LNCaP clone FGC (cell line): Measurements from ENCODE around the gene B4GALT1.

Experiments
- DNase-seq: peaks from one replicate; pipeline ENCODE4 v3.0.0-alpha.2; 2011; ENCODE audit warnings: low read depth
- H3K4me3 ChIP-seq: 2 replicates; pipeline ENCODE4 v1.5.1; 2011; ENCODE audit warnings: mild to moderate bottlenecking, low read depth, low read length, control low read depth
- CTCF ChIP-seq: IDR thresholded peaks from 2 replicates; pipeline ENCODE4 v1.5.1; 2012; ENCODE audit warnings: mild to moderate bottlenecking; ENCODE audit not compliant: control insufficient read depth, insufficient read depth; ENCODE audit errors: extremely low read depth

B4GALT1 gene

GRCh38 chr9:33138768-33139167 lies 28.4 kb downstream of the B4GALT1 start:
- no peak overlapping the region for H3K4me3 ChIP-seq
- TF ChIP-seq CTCF: no peak
- no peak for DNase-seq

- H3K4me3 ChIP-seq: no peak overlapping the region
- no peak for TF ChIP-seq CTCF
- no peak for DNase-seq
Measured at GRCh38 chr9:33137781-33138264, 29.3 kb downstream of the B4GALT1 start.

- TF ChIP-seq CTCF: no peak
- H3K4me3 ChIP-seq: no peak overlapping the region
- no peak for DNase-seq
Measured at GRCh38 chr9:33136721-33137670, 30.1 kb downstream of the B4GALT1 start.

GRCh38 chr9:33135470-33135958 lies 31.6 kb downstream of the B4GALT1 start:
- TF ChIP-seq CTCF: no peak
- H3K4me3 ChIP-seq: no peak overlapping the region
- DNase-seq: no peak

GRCh38 chr9:33135031-33135461 lies 32.1 kb downstream of the B4GALT1 start:
- no peak for DNase-seq
- H3K4me3 ChIP-seq: no peak overlapping the region
- no peak for TF ChIP-seq CTCF

GRCh38 chr9:33133186-33133585 lies 34.0 kb downstream of the B4GALT1 start:
- no peak for DNase-seq
- no peak overlapping the region for H3K4me3 ChIP-seq
- TF ChIP-seq CTCF: no peak
